ENCODE data around the gene MRPL33. TPM values are rescaled to one million over a fixed set of nuclear protein-coding genes. Genes with fewer than 3 reads are reported as not detected.
A peak's percentile ranks its signal among the peaks of the same experiment; 100 is the strongest.

Gene MRPL33
- total RNA-seq, 1 experiment from 2014 or later: 66.8 TPM

DNA sequence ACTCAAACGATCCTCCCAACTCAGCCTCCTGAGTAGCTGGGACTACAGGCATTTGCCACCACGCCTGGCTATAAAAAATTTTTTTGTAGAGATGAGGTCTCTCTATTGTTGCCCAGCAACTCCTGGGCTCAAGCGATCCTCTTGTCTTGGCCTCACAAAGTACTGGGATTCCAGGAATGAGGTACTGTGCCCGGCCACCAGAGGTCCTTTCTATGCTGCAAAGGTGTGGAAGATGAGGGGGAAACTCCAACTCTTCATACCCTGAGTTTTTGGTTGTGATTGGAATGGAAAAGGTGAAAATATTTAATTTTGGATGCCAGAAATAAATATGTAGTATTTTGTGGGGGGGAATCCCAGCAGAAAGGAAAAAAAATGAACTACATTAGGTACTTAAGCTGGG lies 36.0 kb downstream of the MRPL33 start:
- H3K4me1 Mint-ChIP-seq: no peaks in the 10 kb centered on the region
- no CpG with 5 or more reads among the region's 4 CpGs for WGBS (ENCODE audit: extremely low coverage, insufficient read length, low lambda C conversion rate)
- DNase-seq: peak; percentile 42

More for the DNA sequence above, 36.0 kb downstream of the MRPL33 start:
- Mint-ChIP-seq H3K27ac (no peak overlapping the region), H3K27me3 (ENCODE audit: low read depth) (no peaks in the 10 kb centered on the region; the same call in 1 of the 2 replicates), H3K36me3 (ENCODE audit: insufficient read depth in 1 of 3, low read depth in 3 of 3) (no peaks in the 10 kb centered on the region), H3K4me3 (no peak overlapping the region), H3K9me3 (no peaks in the 10 kb centered on the region)
- no peak overlapping the region for H2BK15ac ChIP-seq (ENCODE audit: low read depth, low read length)
- no peaks in the 10 kb centered on the region for H3K23me2 ChIP-seq (ENCODE audit: insufficient read length, low read depth, low read length, poor library complexity, severe bottlenecking)
- H3K79me1 ChIP-seq (ENCODE audit: insufficient read depth, low read depth, low read length, poor library complexity, severe bottlenecking): no peaks in the 10 kb centered on the region
- no peak overlapping the region for H3K14ac ChIP-seq (ENCODE audit: insufficient read depth, low read length)
- no peak overlapping the region for H3K27ac ChIP-seq (ENCODE audit: insufficient read length, low read depth, low read length)
- no peak overlapping the region for H2AFZ ChIP-seq (ENCODE audit: low read length)
- no peak overlapping the region for H4K5ac ChIP-seq (ENCODE audit: insufficient read length, low read depth, low read length)
- H3K23ac ChIP-seq (ENCODE audit: insufficient read length, low read depth, low read length): no peak overlapping the region
- no peaks in the 10 kb centered on the region for H3K9me3 ChIP-seq (ENCODE audit: control insufficient read depth, low read depth, low read length)
- no peaks in the 10 kb centered on the region; the same call in 1 of the 2 replicates for H3K27me3 ChIP-seq (ENCODE audit: insufficient read depth, low read length)
- H3K56ac ChIP-seq (ENCODE audit: insufficient read length, low read depth, low read length): no peak overlapping the region
- no peaks in the 10 kb centered on the region for H3K4me1 ChIP-seq (ENCODE audit: insufficient read depth, low read length)
- H4K20me1 ChIP-seq (ENCODE audit: control insufficient read depth, insufficient read depth, insufficient read length): no peaks in the 10 kb centered on the region
- H3K9ac ChIP-seq (ENCODE audit: extremely low read depth, insufficient read length, low read length): no peak overlapping the region
- no peak overlapping the region for H3K4ac ChIP-seq (ENCODE audit: low read depth, low read length)
- H3K4me2 ChIP-seq (ENCODE audit: insufficient read depth, insufficient read length, low read length): no peak overlapping the region
- TF ChIP-seq CTCF (conservative IDR thresholded peaks at IDR 0.05): peak; percentile 74
- H4K8ac ChIP-seq (replicated peaks; ENCODE audit: insufficient read length, low read depth, low read length): no peak overlapping the region
- no peak overlapping the region for H2AK5ac ChIP-seq (ENCODE audit: insufficient read length, low read length)
- H3K18ac ChIP-seq (ENCODE audit: insufficient read length, low read depth, low read length): no peak overlapping the region
- no peak overlapping the region for H2BK12ac ChIP-seq (ENCODE audit: insufficient read length, low read depth, low read length)
- no peak overlapping the region for H2BK120ac ChIP-seq (ENCODE audit: low read depth, low read length, poor library complexity, severe bottlenecking)
- H3T11ph ChIP-seq (ENCODE audit: low read length): no peak overlapping the region
- H2BK5ac ChIP-seq (ENCODE audit: insufficient read length, low read length): no peak overlapping the region
- H3K79me2 ChIP-seq (ENCODE audit: insufficient read depth, low read length): no peaks in the 10 kb centered on the region
- H2BK20ac ChIP-seq (ENCODE audit: low read depth, low read length, poor library complexity, severe bottlenecking): no peak overlapping the region
- H4K91ac ChIP-seq (ENCODE audit: insufficient read length, low read depth, low read length): no peak overlapping the region

Measured in H9 (cell line).